GM21529 (cell line): Measurements from ENCODE around the gene RPP25.
"Not testable (repeated sequence)": the region's sequence is repeated elsewhere in the genome, so short reads cannot be mapped to it uniquely, and the experiment has no call there.

Experiments
- ATAC-seq: cut with Tn5 transposase; IDR thresholded peaks from one replicate; pipeline ENCODE4 v1.9.1; 2021; ENCODE audit not compliant: unreplicated experiment

Gene RPP25

DNA sequence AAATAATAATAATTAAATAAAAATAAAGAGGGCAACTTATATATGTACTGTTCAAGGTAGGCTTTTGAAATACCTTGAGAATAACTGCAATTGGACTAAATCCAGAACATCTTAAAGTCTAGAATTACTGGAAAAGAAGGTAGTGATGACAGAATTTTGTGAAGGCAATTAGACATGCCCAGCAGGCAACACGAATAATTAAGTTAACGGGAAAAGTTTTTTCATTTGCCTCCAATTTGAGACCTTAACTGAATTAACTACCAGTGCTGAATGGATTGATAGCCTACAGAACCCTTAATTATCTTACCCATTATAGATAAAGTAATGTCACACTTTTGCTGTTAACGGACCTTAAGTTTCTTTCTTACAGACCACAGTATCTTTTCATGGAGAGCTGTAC is 32.0 kb downstream of the RPP25 start:
- no peak for ATAC-seq

DNA sequence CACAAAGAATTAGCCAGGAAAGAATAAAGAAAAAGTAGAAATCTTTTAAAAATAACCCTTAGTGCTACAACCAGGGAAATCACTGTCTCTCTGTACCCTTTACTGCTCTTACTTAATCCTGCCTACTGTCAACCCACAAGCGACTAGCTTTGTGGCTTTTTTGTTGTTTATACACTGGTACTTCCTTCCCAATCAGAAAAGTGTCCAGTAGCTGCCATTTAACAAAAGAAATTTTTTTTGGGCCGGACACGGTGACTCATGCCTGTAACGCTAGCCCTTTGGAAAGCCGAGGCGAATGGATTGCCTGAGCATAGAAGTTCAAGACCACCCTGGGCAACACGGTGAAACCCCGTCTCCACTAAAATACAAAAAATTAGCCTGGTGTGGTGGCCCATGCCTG is 36.1 kb downstream of the RPP25 start:
- no peak for ATAC-seq

DNA sequence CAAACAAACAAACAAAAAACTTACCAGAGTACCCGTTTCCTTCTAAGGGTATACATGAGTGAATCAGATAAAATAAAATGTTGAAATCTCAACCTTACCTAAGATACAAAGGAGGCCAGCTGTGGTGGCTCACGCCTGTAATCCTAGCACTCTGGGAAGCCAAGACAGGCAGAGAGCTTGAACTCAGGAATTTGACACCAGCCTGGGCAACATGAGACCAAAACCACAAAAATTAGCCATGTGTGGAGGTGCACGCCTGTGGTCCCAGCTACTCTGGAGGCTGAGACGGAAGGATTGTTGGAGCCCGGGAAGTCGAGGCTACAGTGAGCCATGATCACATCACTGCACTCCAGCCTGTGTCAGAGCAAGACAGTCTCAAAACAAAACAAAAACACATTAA is 38.9 kb downstream of the RPP25 start:
- ATAC-seq = no peak

DNA sequence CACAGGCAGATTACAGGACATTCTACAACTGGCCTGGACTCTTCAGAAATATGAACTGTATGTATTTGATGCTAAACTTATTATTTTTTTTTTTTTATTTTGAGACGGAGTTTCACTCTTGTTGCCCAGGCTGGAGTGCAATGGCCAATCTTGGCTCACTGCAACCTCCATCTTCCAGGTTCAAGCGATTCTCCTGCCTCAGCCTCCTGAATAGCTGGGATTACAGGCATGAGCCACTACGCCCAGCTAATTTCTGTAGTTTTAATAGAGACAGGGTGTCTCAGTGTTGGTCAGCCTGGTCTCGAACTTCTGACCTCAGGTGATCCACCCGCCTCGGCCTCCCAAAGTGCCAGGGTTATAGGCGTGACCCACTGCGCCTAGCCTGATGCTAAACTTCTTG is 42.8 kb downstream of the RPP25 start:
- ATAC-seq = not testable (repeated sequence)

DNA sequence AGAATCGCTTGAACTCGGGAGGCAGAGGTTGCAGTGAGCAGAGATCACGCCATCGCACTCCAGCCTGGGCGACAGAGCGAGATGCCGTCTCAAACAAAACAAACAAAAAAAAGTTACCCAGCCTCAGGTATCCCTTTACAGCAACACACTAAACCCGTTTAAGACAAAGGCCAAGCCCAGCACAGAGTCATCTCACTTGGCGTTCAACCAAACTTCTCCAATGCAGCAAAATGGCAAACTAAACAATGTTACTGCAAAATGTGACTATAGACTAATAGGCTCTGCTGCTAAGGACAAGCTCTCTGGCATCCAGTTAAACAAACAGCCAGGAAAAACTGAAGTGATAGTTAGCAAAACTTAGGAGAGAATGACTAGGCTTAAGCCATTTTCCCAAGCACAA is 43.5 kb downstream of the RPP25 start:
- ATAC-seq = no peak

DNA sequence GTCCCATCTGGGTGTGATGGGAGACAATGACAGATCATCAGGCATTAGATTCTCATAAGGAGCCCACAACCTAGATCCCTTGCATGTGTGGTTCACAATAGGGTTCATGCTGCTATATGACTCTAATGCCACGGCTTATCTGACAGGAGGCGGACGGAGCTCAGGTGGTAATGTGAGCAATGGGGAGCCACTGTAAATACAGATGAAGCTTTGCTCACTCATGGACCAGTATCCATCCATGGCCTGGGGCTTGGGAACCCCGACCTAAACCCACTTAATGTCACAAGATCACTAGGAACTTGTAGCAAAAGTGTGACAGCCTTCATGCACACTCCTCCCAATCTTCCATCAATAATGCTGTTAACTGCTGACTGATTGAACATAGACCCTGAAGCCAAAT is 47.9 kb downstream of the RPP25 start:
- ATAC-seq = no peak

DNA sequence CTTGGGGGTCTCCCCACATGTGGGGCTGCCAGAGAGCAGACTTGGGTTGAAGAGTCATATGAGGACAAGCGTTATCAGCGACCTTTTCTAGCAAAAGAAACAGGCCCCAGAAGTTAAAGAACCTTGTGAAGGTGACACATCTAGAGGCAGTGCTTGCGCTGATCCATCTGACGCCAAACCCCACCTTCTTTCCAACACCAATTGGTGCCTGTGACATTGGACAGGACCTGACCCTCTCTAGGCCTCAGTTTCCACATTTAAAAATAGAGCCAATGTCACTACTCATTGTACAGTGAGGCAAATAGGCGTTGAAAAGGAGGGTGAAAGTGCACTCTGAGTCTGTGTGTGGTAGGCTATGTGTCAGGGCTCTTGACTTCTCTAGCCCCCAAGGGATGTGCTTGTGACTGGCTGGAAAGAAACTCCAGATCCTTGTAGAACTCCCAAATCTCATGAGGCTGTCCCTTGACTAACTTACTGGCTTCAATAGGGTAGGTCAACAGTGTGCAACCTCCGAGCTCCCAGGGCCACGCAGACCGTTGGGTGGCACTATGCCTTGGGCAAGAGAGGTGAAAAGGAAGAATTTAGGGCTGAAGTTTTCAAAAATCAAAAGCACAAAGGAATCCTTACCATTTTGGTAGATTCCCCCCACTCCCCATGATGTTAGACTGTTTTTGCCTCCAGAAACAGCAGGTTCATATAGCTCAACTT is 49.3 kb downstream of the RPP25 start:
- no peak for ATAC-seq

DNA sequence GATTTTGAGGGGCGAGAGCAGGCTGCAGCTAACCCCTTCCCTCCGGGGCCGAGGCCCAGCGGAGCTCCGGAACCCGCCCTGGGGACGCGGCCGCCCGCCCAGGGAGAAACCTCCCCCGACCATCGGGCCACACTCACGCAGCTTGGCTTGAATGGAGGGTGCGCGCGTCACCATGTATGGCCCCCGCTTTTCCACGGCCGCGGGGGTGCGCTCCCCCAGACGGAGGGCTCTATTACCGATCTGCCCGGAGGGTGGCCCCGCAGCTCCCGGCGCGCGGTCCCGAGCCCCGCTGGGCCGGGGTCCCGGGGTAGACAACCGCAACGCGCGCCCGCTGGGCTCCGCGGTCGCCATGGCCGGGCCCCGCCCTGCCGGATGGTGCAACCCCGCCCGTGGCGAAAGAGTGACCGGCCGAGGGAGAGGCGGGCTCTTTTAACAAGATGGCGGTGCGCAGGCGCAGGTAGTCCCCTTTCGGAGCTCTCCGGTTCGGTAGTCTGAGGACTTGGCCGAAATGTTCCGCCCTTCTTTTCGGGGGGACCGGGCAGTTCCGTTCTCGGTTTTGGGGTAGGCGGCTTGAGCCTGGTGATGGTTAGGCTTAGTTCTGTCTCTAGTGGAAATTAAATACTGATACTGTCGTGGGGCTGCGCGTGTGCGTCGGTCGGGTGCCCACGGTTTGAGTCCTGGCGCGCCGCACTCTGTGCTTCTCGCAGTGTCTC is 50.0 kb downstream of the RPP25 start, which contains the start of gene FAM219B:
Gene FAM219B (minus strand): TSS at position 402 of the 713 bp plus-strand sequence. CDS start 51 bp downstream, at position 351.
- peak; percentile 85 for ATAC-seq

DNA sequence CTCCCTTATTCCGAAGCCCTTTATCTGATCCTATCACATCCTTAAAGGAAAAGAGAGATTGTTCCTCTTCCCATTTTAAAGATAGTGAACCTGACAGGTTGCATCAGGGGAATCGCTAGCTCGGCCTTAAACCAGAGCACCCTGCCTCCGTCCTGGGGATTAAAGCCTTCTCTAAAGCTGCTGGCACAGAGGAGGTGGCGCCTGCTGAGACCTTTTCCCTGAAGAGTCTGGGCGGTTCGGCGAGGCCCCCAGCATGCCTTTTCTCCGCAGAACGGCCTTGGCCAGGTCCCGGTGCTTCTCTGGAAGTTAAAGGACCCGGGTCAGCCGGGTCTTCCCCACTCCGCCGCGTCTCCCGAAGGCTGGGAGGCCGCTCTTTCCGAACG is 50.5 kb downstream of the RPP25 start:
- peak; percentile 12 for ATAC-seq
